ENCODE results near the gene TMEM89. TPM values are rescaled to one million over a fixed set of nuclear protein-coding genes. Genes with fewer than 3 reads are reported as not detected.

Gene TMEM89
- polyA plus RNA-seq, 2 of the 4 experiments (the other 2 are of a cell fraction): not detected

DNA sequence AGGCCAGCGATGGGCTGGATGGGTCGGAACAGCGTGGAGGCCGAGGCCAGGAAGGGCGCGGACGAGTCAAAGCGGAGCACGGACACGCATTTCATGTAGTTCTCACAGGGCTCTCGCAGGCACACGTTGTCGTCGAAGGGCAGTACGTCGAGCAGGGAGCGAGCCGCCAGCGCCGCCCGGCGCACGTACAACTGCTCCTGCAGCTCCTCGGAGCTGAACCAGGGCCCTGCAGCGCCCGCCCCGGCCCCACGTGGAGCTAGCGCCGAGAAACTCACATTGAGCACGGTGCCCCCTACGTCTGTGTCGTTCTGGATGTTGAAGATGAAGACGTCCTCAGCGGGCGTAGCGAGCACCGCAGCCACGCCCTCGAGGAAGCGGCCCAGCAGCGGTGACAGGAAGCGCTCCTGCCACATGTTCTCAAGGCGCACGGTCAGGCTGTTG lies 35.3 kb upstream of the TMEM89 start:
- WGBS (ENCODE audit: missing lambda C conversion rate): 96% methylated on average over 27 of the region's 45 CpGs
- no peak for TF ChIP-seq RARB (CRISPR knock-in tag; IDR thresholded peaks at IDR 0.05)
- TF ChIP-seq, protein P1, sequence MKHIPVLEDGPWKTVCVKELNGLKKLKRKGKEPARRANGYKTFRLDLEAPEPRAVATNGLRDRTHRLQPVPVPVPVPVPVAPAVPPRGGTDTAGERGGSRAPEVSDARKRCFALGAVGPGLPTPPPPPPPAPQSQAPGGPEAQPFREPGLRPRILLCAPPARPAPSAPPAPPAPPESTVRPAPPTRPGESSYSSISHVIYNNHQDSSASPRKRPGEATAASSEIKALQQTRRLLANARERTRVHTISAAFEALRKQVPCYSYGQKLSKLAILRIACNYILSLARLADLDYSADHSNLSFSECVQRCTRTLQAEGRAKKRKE (CRISPR knock-in tag; IDR thresholded peaks at IDR 0.05; ENCODE audit: low read depth): no peak
- no peak for TF ChIP-seq JUNB (IDR thresholded peaks at IDR 0.05)
- TF ChIP-seq ZC3H11A (IDR thresholded peaks at IDR 0.05): no peak
- no peak for TF ChIP-seq CHD2 (IDR thresholded peaks at IDR 0.05; ENCODE audit: low read length, partially characterized antibody)
- TF ChIP-seq GATA3 (IDR thresholded peaks at IDR 0.05; ENCODE audit: borderline replicate concordance): no peak
- no peak for TF ChIP-seq EHF (CRISPR knock-in tag; IDR thresholded peaks at IDR 0.05)
- TF ChIP-seq CEBPB (IDR thresholded peaks at IDR 0.05): no peak
- TF ChIP-seq HEYL (CRISPR knock-in tag; IDR thresholded peaks at IDR 0.05): no peak
- TF ChIP-seq JUN (IDR thresholded peaks at IDR 0.05): no peak
- no peak for TF ChIP-seq POLR2AphosphoS2 (conservative IDR thresholded peaks at IDR 0.05; ENCODE audit: low read length)
- TF ChIP-seq, protein P2, sequence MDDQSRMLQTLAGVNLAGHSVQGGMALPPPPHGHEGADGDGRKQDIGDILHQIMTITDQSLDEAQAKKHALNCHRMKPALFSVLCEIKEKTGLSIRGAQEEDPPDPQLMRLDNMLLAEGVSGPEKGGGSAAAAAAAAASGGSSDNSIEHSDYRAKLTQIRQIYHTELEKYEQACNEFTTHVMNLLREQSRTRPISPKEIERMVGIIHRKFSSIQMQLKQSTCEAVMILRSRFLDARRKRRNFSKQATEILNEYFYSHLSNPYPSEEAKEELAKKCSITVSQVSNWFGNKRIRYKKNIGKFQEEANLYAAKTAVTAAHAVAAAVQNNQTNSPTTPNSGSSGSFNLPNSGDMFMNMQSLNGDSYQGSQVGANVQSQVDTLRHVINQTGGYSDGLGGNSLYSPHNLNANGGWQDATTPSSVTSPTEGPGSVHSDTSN (IDR thresholded peaks at IDR 0.05): no peak
- TF ChIP-seq ZSCAN20 (CRISPR knock-in tag; IDR thresholded peaks at IDR 0.05): no peak
- DNase-seq (ENCODE audit: low read depth in 1 of 2, low spot score in 1 of 2) (no peak), ATAC-seq (no peak), FAIRE-seq (no peak)
- ChIA-PET POLR2A (no interaction called here), CTCF (interaction anchor here (0.6 to 6.3 kb wide), 14 partner anchors 13 to 248 kb away, joined by 3 to 46 read pairs (median 4); partner anchors contain the start of genes SLC26A6 and UCN2)
- Histone ChIP-seq H3K27ac (peak overlapping the region; percentile 75 to 88; a peak in 5 of 6 replicates), H3K9me3 (no peaks in the 10 kb centered on the region), H3K4me1 (peaks cover 11% of the 10 kb centered on the region; the same call in 2 of the 3 replicates), H3K4me3 (no peak overlapping the region), H3K4me2 (peak overlapping the region; percentile 71; the same call in 1 of the 3 replicates)

DNA sequence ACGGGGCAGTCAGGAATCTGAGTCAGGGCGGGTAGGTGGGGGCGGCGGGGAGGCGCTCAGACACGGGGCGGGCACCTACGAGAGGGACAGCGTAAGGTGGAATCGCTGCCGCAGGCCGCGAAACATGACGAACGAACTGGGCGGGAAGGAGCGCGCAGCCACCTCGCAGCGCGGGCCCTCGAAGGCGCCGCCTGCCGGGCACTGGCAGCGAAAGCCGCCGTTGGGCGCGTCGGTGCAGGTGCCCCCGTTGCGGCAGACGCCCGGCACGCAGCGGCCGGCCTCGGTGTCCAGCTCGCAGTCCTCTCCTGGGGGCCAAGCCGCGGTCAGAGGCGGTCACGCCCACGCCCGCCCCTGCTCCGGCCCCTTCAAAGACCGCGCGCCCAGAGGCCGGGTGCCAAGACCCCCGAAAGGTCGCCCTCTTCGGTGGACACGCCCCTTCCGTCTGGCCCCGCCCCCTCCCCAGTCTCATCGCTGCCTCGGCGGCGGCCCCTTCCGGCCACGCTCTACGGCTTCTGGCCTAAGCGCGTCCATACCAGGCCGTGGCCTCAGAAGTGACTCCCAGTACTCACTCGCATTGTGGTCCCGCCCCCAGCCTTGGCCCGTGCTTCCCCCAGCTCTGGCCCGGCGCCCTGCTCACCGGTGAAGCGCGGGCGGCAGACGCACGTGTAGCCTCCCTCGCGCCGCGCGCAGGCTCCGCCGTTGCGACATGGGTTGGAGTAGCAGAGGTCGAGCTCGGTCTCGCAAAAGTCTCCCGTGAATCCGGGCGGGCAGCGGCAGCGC lies 34.7 kb upstream of the TMEM89 start:
- peak; percentile 78 to 88 for ATAC-seq
- Histone ChIP-seq H3K9me3 (no peaks in the 10 kb centered on the region), H3K4me1 (peaks cover 9% of the 10 kb centered on the region; the same call in 1 of the 3 replicates), H3K4me3 (peak overlapping the region; percentile 51), H3K4me2 (peak overlapping the region; percentile 71), H3K27ac (peak overlapping the region; percentile 75 to 88)
- ChIA-PET CTCF (interaction anchor here (0.6 to 6.3 kb wide), 16 partner anchors 12 to 319 kb away, joined by 3 to 46 read pairs (median 4); partner anchors contain the start of genes SLC26A6 and UCN2), POLR2A (no interaction called here)
- TF ChIP-seq, protein P3, sequence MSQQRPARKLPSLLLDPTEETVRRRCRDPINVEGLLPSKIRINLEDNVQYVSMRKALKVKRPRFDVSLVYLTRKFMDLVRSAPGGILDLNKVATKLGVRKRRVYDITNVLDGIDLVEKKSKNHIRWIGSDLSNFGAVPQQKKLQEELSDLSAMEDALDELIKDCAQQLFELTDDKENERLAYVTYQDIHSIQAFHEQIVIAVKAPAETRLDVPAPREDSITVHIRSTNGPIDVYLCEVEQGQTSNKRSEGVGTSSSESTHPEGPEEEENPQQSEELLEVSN (IDR thresholded peaks at IDR 0.05; ENCODE audit: borderline replicate concordance, low read depth): peak; percentile 91
- TF ChIP-seq ESRRA (IDR thresholded peaks at IDR 0.05; ENCODE audit: borderline replicate concordance, low read length) (no peak), JUN (IDR thresholded peaks at IDR 0.05) (peak in 1 of 2 experiments; percentile 38; a peak in 1 of 5 replicates), KDM1A (IDR thresholded peaks at IDR 0.05; ENCODE audit: low read depth) (no peak), RAD21 (conservative IDR thresholded peaks at IDR 0.05 in 1 of 2, IDR thresholded peaks at IDR 0.05 in 1 of 2) (peak; percentile 38 to 59; a peak in 4 of 5 replicates), ZC3H11A (IDR thresholded peaks at IDR 0.05) (no peak), POLR2A (IDR thresholded peaks at IDR 0.05; ENCODE audit: low read length) (0 out of 2 replicates have a peak, but pooled peaks have one; percentile 23), SMC3 (IDR thresholded peaks at IDR 0.05) (peak; percentile 74)
- TF ChIP-seq, protein P4, sequence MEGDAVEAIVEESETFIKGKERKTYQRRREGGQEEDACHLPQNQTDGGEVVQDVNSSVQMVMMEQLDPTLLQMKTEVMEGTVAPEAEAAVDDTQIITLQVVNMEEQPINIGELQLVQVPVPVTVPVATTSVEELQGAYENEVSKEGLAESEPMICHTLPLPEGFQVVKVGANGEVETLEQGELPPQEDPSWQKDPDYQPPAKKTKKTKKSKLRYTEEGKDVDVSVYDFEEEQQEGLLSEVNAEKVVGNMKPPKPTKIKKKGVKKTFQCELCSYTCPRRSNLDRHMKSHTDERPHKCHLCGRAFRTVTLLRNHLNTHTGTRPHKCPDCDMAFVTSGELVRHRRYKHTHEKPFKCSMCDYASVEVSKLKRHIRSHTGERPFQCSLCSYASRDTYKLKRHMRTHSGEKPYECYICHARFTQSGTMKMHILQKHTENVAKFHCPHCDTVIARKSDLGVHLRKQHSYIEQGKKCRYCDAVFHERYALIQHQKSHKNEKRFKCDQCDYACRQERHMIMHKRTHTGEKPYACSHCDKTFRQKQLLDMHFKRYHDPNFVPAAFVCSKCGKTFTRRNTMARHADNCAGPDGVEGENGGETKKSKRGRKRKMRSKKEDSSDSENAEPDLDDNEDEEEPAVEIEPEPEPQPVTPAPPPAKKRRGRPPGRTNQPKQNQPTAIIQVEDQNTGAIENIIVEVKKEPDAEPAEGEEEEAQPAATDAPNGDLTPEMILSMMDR (IDR thresholded peaks at IDR 0.05): peak; percentile 69
- TF ChIP-seq, protein P5, sequence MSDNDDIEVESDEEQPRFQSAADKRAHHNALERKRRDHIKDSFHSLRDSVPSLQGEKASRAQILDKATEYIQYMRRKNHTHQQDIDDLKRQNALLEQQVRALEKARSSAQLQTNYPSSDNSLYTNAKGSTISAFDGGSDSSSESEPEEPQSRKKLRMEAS (IDR thresholded peaks at IDR 0.05): peak; percentile 76
- TF ChIP-seq, protein P6, sequence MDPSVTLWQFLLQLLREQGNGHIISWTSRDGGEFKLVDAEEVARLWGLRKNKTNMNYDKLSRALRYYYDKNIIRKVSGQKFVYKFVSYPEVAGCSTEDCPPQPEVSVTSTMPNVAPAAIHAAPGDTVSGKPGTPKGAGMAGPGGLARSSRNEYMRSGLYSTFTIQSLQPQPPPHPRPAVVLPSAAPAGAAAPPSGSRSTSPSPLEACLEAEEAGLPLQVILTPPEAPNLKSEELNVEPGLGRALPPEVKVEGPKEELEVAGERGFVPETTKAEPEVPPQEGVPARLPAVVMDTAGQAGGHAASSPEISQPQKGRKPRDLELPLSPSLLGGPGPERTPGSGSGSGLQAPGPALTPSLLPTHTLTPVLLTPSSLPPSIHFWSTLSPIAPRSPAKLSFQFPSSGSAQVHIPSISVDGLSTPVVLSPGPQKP (IDR thresholded peaks at IDR 0.05; ENCODE audit: low read depth, low read length): no peak
- WGBS (ENCODE audit: missing lambda C conversion rate): 71% methylated on average over 17 of the region's 94 CpGs
- DNase-seq (ENCODE audit: low read depth in 1 of 2, low spot score in 1 of 2): peak; percentile 81 to 82
- no peak for FAIRE-seq
